Large intestine (tissue), 3 donors: Measurements from ENCODE around the gene SPOP. TPM values are rescaled to one million over a fixed set of nuclear protein-coding genes. Genes with fewer than 3 reads are reported as not detected.

Source experiments
- DNase-seq, 2 donors: peaks; one replicate each; pipeline versions ENCODE4 v3.0.0 to v3.0.0-alpha.2; 2013
- H3K27ac ChIP-seq: one replicate; pipeline ENCODE4 v1.5.1; 2013; ENCODE audit warnings: low read length
- H3K27me3 ChIP-seq: 2 replicates; pipeline ENCODE4 v1.6.1; 2013; ENCODE audit warnings: low read length; ENCODE audit not compliant: control insufficient read depth, insufficient read depth
- H3K36me3 ChIP-seq: 2 replicates; pipeline ENCODE4 v1.6.1; 2013; ENCODE audit warnings: low read length; ENCODE audit not compliant: control insufficient read depth, insufficient read depth
- H3K4me1 ChIP-seq: one replicate; pipeline ENCODE4 v1.6.1; 2013; ENCODE audit warnings: low read length; ENCODE audit not compliant: control insufficient read depth, insufficient read depth
- H3K4me3 ChIP-seq: one replicate; pipeline ENCODE4 v1.5.1; 2013; ENCODE audit warnings: low read length
- H3K9me3 ChIP-seq: one replicate; pipeline ENCODE4 v1.6.1; 2013; ENCODE audit warnings: mild to moderate bottlenecking, low read depth, low read length, moderate library complexity; ENCODE audit not compliant: control insufficient read depth
- WGBS: methylation state at CpG from one replicate; pipeline ENCODE4 v1.1.5; 2013; ENCODE audit warnings: low lambda C conversion rate; ENCODE audit not compliant: insufficient coverage; 5-methylcytosine and 5-hydroxymethylcytosine counted together
- polyA plus RNA-seq: library from polyadenylated mRNA; unstranded; fragments of 120-200 nt; gene quantifications from one replicate; pipeline ENCODE4 v1.2.1, GENCODE V29; 2013

SPOP gene
- polyA plus RNA-seq, 1 donor: 54.3 TPM

- Histone ChIP-seq H3K4me1 (peaks cover 6% of the 10 kb centered on the region), H3K9me3 (no peaks in the 10 kb centered on the region), H3K36me3 (peaks cover 67% of the 10 kb centered on the region), H3K27ac (no peak overlapping the region), H3K27me3 (no peaks in the 10 kb centered on the region), H3K4me3 (no peak overlapping the region)
- no peak for DNase-seq
Measured at GRCh38 chr17:49600949-49601348, 76.9 kb downstream of the SPOP start.

GRCh38 chr17:49598918-49599317 is 79.0 kb downstream of the SPOP start:
- Histone ChIP-seq H3K9me3 (no peaks in the 10 kb centered on the region), H3K36me3 (peaks cover 62% of the 10 kb centered on the region), H3K4me3 (no peak overlapping the region), H3K4me1 (peaks cover 8% of the 10 kb centered on the region), H3K27me3 (no peaks in the 10 kb centered on the region), H3K27ac (no peak overlapping the region)
- no CpG with 5 or more reads among the region's 3 CpGs for WGBS
- DNase-seq: no peak

- DNase-seq: no peak
- Histone ChIP-seq H3K4me1 (peaks cover 8% of the 10 kb centered on the region), H3K36me3 (peaks cover 56% of the 10 kb centered on the region), H3K9me3 (no peaks in the 10 kb centered on the region), H3K27me3 (no peaks in the 10 kb centered on the region), H3K4me3 (no peak overlapping the region), H3K27ac (no peak overlapping the region)
- 57% methylated on average over 1 of the region's 8 CpGs for WGBS
Measured at GRCh38 chr17:49597928-49598655, 79.8 kb downstream of the SPOP start.

GRCh38 chr17:49597436-49597835 is 80.5 kb downstream of the SPOP start:
- H3K9me3 ChIP-seq: no peaks in the 10 kb centered on the region
- no peak overlapping the region for H3K27ac ChIP-seq
- H3K4me1 ChIP-seq: peaks cover 8% of the 10 kb centered on the region
- no peaks in the 10 kb centered on the region for H3K27me3 ChIP-seq
- DNase-seq: no peak
- H3K4me3 ChIP-seq: no peak overlapping the region
- no CpG with 5 or more reads among the region's 4 CpGs for WGBS
- H3K36me3 ChIP-seq: peaks cover 59% of the 10 kb centered on the region

GRCh38 chr17:49596613-49597244 is 81.2 kb downstream of the SPOP start:
- DNase-seq: peak in 1 of 2 donors; percentile 27
- Histone ChIP-seq H3K4me3 (no peak overlapping the region), H3K27ac (no peak overlapping the region), H3K9me3 (no peaks in the 10 kb centered on the region), H3K27me3 (no peaks in the 10 kb centered on the region), H3K36me3 (peaks cover 54% of the 10 kb centered on the region), H3K4me1 (peaks cover 8% of the 10 kb centered on the region)
- 16% methylated on average over 2 of the region's 6 CpGs for WGBS

GRCh38 chr17:49595980-49596379 is 81.9 kb downstream of the SPOP start:
- Histone ChIP-seq H3K4me3 (no peak overlapping the region), H3K27ac (no peak overlapping the region), H3K36me3 (peaks cover 48% of the 10 kb centered on the region), H3K27me3 (no peaks in the 10 kb centered on the region), H3K4me1 (peaks cover 8% of the 10 kb centered on the region), H3K9me3 (no peaks in the 10 kb centered on the region)
- WGBS: 75% methylated on average over 2 of the region's 4 CpGs
- DNase-seq: no peak

GRCh38 chr17:49595328-49595727 is 82.6 kb downstream of the SPOP start:
- peaks cover 8% of the 10 kb centered on the region for H3K4me1 ChIP-seq
- no peaks in the 10 kb centered on the region for H3K27me3 ChIP-seq
- H3K4me3 ChIP-seq: no peak overlapping the region
- no peak overlapping the region for H3K27ac ChIP-seq
- WGBS: 100% methylated on average over 1 of the region's 4 CpGs
- peaks cover 42% of the 10 kb centered on the region for H3K36me3 ChIP-seq
- no peak for DNase-seq
- no peaks in the 10 kb centered on the region for H3K9me3 ChIP-seq

- Histone ChIP-seq H3K27me3 (no peaks in the 10 kb centered on the region), H3K9me3 (no peaks in the 10 kb centered on the region), H3K4me3 (no peak overlapping the region), H3K36me3 (peaks cover 20% of the 10 kb centered on the region), H3K27ac (no peak overlapping the region), H3K4me1 (peaks cover 8% of the 10 kb centered on the region)
- no peak for DNase-seq
- no CpG with 5 or more reads among the region's 3 CpGs for WGBS
Measured at GRCh38 chr17:49592263-49592662, 85.6 kb downstream of the SPOP start.

GRCh38 chr17:49590874-49591273 is 87.0 kb downstream of the SPOP start:
- no peak overlapping the region for H3K4me3 ChIP-seq
- peaks cover under 1% of the 10 kb centered on the region for H3K4me1 ChIP-seq
- H3K27ac ChIP-seq: no peak overlapping the region
- peaks cover 14% of the 10 kb centered on the region for H3K36me3 ChIP-seq
- no peaks in the 10 kb centered on the region for H3K27me3 ChIP-seq
- no CpG with 5 or more reads among the region's 4 CpGs for WGBS
- H3K9me3 ChIP-seq: no peaks in the 10 kb centered on the region
- no peak for DNase-seq

GRCh38 chr17:49589577-49589927 is 88.3 kb downstream of the SPOP start:
- H3K4me3 ChIP-seq: no peak overlapping the region
- H3K27ac ChIP-seq: no peak overlapping the region
- H3K9me3 ChIP-seq: no peaks in the 10 kb centered on the region
- H3K27me3 ChIP-seq: no peaks in the 10 kb centered on the region
- DNase-seq: no peak
- 86% methylated on average over 2 of the region's 2 CpGs for WGBS
- H3K36me3 ChIP-seq: peaks cover 14% of the 10 kb centered on the region
- H3K4me1 ChIP-seq: no peaks in the 10 kb centered on the region
